GM19239 (cell line): ENCODE measurements around the gene BCKDHB.

Experiments used
- DNase-seq: peaks from one replicate; pipeline ENCODE4 v3.0.0; 2011; ENCODE audit warnings: low spot score; ENCODE audit not compliant: insufficient read length
- FAIRE-seq: peaks from 2 replicates; lab custom pipeline; 2011; peaks lifted over from hg19 to GRCh38; lab: Jason Lieb, UNC

The BCKDHB gene

GRCh38 chr6:80145921-80146320 lies 39.5 kb downstream of the BCKDHB start:
- DNase-seq: no peak
- FAIRE-seq: no peak

- DNase-seq (no peak), FAIRE-seq (peak; percentile 75)
These were observed 41.7 kb downstream of the BCKDHB start for GRCh38 chr6:80148220-80148619.

- DNase-seq: no peak
- FAIRE-seq: no peak
These were observed 45.2 kb downstream of the BCKDHB start for GRCh38 chr6:80151635-80152034.

- DNase-seq (no peak), FAIRE-seq (no peak)
These were observed 47.7 kb downstream of the BCKDHB start for GRCh38 chr6:80154160-80154559.

- DNase-seq (no peak), FAIRE-seq (no peak)
These were observed 49.8 kb downstream of the BCKDHB start for GRCh38 chr6:80156221-80156620.

GRCh38 chr6:80158478-80158989 lies 52.1 kb downstream of the BCKDHB start:
- DNase-seq (no peak), FAIRE-seq (peak; percentile 14)

- no peak for FAIRE-seq
- DNase-seq: no peak
These were observed 55.0 kb downstream of the BCKDHB start for GRCh38 chr6:80161434-80161833.

GRCh38 chr6:80163754-80164187 lies 57.3 kb downstream of the BCKDHB start:
- DNase-seq: no peak
- peak; percentile 92 for FAIRE-seq

- peak; percentile 10 for DNase-seq
- FAIRE-seq: peak; percentile 89
These were observed 58.7 kb downstream of the BCKDHB start for GRCh38 chr6:80165143-80165542.

- DNase-seq: no peak
- no peak for FAIRE-seq
These were observed 59.3 kb downstream of the BCKDHB start for GRCh38 chr6:80165819-80166218.

- FAIRE-seq (no peak), DNase-seq (no peak)
These were observed 64.0 kb downstream of the BCKDHB start for GRCh38 chr6:80170433-80170832.

GRCh38 chr6:80173411-80173810 lies 66.9 kb downstream of the BCKDHB start:
- FAIRE-seq (no peak), DNase-seq (no peak)

GRCh38 chr6:80174900-80175572 lies 68.6 kb downstream of the BCKDHB start:
- FAIRE-seq: no peak

GRCh38 chr6:80179695-80180094 lies 73.2 kb downstream of the BCKDHB start:
- no peak for FAIRE-seq
- no peak for DNase-seq

More at GRCh38 chr6:80174900-80175572, 68.6 kb downstream of the BCKDHB start:
- no peak for DNase-seq

GRCh38 chr6:80181352-80182081 lies 75.0 kb downstream of the BCKDHB start:
- no peak for DNase-seq
- FAIRE-seq: no peak

- no peak for DNase-seq
- no peak for FAIRE-seq
These were observed 75.8 kb downstream of the BCKDHB start for GRCh38 chr6:80182308-80182707.

- FAIRE-seq (no peak), DNase-seq (no peak)
These were observed 76.7 kb downstream of the BCKDHB start for GRCh38 chr6:80183019-80183795.

- no peak for DNase-seq
- FAIRE-seq: no peak
These were observed 79.0 kb downstream of the BCKDHB start for GRCh38 chr6:80185492-80185891.

GRCh38 chr6:80186082-80186481 lies 79.6 kb downstream of the BCKDHB start:
- FAIRE-seq (no peak), DNase-seq (no peak)

GRCh38 chr6:80196906-80197305 lies 90.4 kb downstream of the BCKDHB start:
- FAIRE-seq: no peak
- no peak for DNase-seq

GRCh38 chr6:80197474-80197873 lies 91.0 kb downstream of the BCKDHB start:
- FAIRE-seq: no peak
- no peak for DNase-seq
